Measurements from ENCODE around the gene CTNNA2. TPM values are rescaled to one million over a fixed set of nuclear protein-coding genes. Genes with fewer than 3 reads are reported as not detected.

CTNNA2 gene
- total RNA-seq, 2 donors from 2014 or later: not detected

DNA sequence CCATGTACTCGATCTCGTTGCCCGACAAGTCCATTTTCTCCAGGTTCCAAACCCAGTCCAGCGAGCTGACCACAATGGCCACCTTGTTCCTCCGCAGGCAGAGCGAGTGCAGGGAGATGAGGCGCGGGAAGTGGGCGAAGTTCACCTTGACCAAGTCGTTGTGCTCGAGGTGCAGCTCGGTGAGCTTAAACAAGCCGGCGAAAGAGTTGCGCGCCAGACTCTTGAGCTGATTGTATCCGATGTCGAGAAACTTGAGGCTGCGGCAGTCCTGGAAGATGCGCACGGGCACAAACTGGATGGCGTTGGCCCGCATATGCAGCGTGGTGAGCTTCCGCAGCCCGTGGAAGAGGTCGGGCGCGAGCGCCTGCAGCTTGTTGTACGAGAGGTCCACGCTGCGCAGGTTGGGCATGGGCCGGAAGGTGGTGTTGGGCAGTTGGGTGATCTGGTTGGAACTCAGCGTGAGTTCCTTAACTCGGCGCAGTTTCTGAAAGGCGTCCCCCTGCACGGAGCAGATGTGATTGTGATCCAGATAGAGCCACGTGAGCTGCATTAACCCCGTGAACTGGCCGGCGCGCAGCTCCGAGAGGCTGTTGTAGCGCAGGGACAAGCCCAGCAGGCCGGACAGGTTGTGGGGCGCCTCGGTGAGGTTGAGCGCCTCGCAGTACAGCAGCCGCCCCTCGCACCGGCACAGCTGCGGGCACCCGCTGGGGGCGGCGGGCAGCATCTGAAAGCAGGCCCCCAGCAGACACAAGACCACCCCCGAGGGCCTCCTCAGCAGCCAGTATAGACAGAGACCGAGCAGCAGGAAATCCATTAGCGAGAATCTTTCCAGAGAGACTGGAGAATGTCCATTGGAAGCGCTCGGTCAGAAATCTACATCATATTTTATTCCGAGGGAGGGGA lies 790.4 kb downstream of the CTNNA2 start:
- no peaks in the 10 kb centered on the region for H3K9me3 ChIP-seq
- H3K27ac ChIP-seq: no peak overlapping the region
- peaks cover 0 to 15% of the 10 kb centered on the region in 2 donors for H3K4me1 ChIP-seq
- TF ChIP-seq CTCF (IDR thresholded peaks at IDR 0.05): no peak
- DNase-seq (ENCODE audit: low spot score): no peak
- no peaks in the 10 kb centered on the region for H3K36me3 ChIP-seq
- peaks cover 13 to 21% of the 10 kb centered on the region in 2 donors for H3K27me3 ChIP-seq
- peak overlapping the region; percentile 7 to 48 for H3K4me3 ChIP-seq

GRCh38 chr2:80303909-80304837 lies 791.3 kb downstream of the CTNNA2 start, which contains the start of gene LRRTM1:
Gene LRRTM1 (minus strand): TSS chr2:80304752. CDS start chr2:80303819, 933 bp downstream.
- Histone ChIP-seq H3K4me3 (peak within 1 kb of the TSS; percentile 32 to 48), H3K27me3 (peaks cover 13 to 21% of the 10 kb centered on the region in 2 donors), H3K27ac (no peak within 1 kb of the TSS), H3K4me1 (peaks cover 0 to 15% of the 10 kb centered on the region in 2 donors), H3K36me3 (no peaks in the 10 kb centered on the region), H3K9me3 (no peaks in the 10 kb centered on the region)
- no peak for TF ChIP-seq CTCF (IDR thresholded peaks at IDR 0.05)
- no peak for DNase-seq (ENCODE audit: low spot score)

DNA sequence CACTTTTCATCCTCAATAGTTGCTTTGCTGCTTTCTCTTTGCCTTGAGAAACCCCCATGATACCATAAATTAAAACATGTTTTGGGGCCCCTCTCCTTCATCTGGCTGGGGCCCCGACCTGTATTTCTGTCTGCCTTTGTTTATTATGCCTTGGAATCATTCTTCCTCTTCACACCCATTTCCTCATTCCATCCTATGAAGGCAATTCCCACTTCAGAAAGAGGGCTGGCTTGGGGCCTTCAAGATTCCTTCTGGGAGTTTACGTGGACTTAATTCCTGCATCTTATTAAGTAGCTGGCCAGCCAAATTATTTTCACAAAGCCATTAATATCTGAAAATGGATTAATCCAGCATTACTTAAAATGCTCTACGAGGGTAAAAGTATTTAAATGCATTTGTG lies 798.5 kb downstream of the CTNNA2 start:
- H3K36me3 ChIP-seq: no peaks in the 10 kb centered on the region
- no peak overlapping the region for H3K4me3 ChIP-seq
- H3K27ac ChIP-seq: no peak overlapping the region
- H3K27me3 ChIP-seq: no peaks in the 10 kb centered on the region
- DNase-seq (ENCODE audit: low spot score): no peak
- no peaks in the 10 kb centered on the region for H3K4me1 ChIP-seq
- no peak for TF ChIP-seq CTCF (IDR thresholded peaks at IDR 0.05)
- H3K9me3 ChIP-seq: no peaks in the 10 kb centered on the region

DNA sequence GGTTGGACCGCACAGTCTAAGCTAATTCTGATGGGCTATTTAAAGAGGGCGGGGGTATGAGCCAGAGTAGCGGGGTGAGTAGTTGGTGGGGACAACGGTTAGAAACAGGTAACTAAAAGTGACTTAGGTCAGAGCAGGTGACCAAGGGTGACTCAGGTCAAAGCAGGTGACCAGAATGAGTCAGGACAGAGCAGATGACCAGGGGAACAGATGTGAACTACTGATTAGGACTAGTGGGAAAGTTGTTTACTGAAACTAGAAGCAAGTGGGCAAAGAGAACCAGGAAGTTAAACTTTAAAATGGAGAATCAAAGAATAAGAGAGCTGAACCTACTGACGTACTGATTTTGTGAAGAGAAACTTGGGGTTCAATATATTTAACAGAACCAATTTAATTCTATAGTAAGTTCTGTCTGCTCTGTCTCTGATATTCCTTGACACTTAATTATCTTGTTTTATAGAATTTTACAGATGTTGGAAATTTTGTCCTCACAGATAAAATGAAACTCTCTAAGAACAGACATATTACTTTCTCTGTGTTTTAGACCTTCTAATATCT lies 799.5 kb downstream of the CTNNA2 start:
- Histone ChIP-seq H3K36me3 (no peaks in the 10 kb centered on the region), H3K27ac (no peak overlapping the region), H3K27me3 (no peaks in the 10 kb centered on the region), H3K9me3 (no peaks in the 10 kb centered on the region), H3K4me3 (no peak overlapping the region), H3K4me1 (no peaks in the 10 kb centered on the region)
- no peak for DNase-seq (ENCODE audit: low spot score)
- TF ChIP-seq CTCF (IDR thresholded peaks at IDR 0.05): no peak

DNA sequence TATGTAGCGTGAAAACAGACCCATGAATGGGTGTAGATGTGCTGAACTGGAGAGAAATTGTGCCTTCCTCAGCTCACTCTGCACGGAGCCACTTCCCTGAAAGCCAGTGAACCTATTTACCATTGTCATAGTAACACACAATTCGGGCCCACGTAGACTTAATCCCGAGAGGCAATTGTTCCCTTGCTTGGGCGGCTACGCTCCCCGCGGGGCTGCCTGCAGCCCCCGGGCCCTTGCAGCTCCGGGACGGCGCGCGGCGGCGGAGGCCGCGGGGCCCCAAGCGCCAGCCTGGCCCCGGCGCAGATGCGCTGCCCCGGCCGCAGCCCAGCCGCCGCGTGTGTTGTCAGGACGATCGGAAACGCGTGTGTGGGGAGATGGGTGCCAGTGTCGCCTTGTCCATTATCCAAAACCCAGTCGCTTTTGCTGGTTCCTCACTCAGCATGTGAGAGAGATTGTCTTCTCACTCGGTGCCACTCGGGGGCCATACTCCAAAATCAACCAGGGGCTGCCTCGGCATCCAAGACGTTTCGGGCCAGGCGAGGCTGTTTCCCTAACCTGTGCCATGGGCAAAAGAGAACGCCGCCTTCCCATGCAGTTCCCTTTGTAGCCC lies 809.6 kb downstream of the CTNNA2 start:
- no peaks in the 10 kb centered on the region for H3K9me3 ChIP-seq
- peaks cover 0 to 4% of the 10 kb centered on the region in 2 donors for H3K4me1 ChIP-seq
- no peak for DNase-seq (ENCODE audit: low spot score)
- peaks cover 0 to 4% of the 10 kb centered on the region in 2 donors for H3K27me3 ChIP-seq
- H3K36me3 ChIP-seq: no peaks in the 10 kb centered on the region
- no peak for TF ChIP-seq CTCF (IDR thresholded peaks at IDR 0.05)
- H3K4me3 ChIP-seq: no peak overlapping the region
- no peak overlapping the region for H3K27ac ChIP-seq

Data from right atrium auricular region (tissue), 2 donors.